Measurements from ENCODE around the gene GUCY1A1. TPM values are rescaled to one million over a fixed set of nuclear protein-coding genes. Genes with fewer than 3 reads are reported as not detected.

Gene GUCY1A1
- polyA plus RNA-seq, 6 donors from 2014 or later: 0.76 to 4.9 (median 2.5) TPM

GRCh38 chr4:155687380-155687982 is 20.8 kb downstream of the GUCY1A1 start:
- H3K4me1 Mint-ChIP-seq: no peaks in the 10 kb centered on the region
- no peak for DNase-seq
- no peak overlapping the region for H3K4me3 Mint-ChIP-seq
- H3K9me3 Mint-ChIP-seq: no peaks in the 10 kb centered on the region
- H3K27ac Mint-ChIP-seq: no peak overlapping the region
- ATAC-seq (ENCODE audit: low read depth in 2 of 2): no peak
- H3K27me3 Mint-ChIP-seq: no peaks in the 10 kb centered on the region
- no peaks in the 10 kb centered on the region for H3K36me3 Mint-ChIP-seq

DNA sequence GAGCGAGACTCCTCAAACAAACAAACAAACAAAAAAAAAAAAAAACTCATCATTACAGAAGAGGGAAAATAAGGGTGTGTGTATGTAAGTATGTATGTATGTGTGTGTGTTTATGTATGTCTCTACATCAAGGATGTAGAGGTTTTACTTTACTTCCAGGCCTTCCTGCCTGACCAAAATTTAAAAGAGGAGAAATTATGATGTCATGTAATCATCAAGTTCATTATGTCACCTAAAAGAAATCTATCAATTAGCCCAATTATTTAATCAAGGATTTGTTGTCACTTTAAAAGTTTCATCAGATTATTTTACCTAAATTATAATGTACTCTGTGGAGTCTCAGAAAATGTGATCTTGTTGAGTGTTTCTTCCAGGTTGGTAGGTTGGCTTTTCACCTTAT is 21.6 kb downstream of the GUCY1A1 start:
- Mint-ChIP-seq H3K4me3 (no peak overlapping the region), H3K9me3 (no peaks in the 10 kb centered on the region), H3K36me3 (no peaks in the 10 kb centered on the region), H3K27ac (no peak overlapping the region), H3K27me3 (no peaks in the 10 kb centered on the region), H3K4me1 (no peaks in the 10 kb centered on the region)
- ATAC-seq (ENCODE audit: low read depth in 2 of 2) (no peak), DNase-seq (no peak)

DNA sequence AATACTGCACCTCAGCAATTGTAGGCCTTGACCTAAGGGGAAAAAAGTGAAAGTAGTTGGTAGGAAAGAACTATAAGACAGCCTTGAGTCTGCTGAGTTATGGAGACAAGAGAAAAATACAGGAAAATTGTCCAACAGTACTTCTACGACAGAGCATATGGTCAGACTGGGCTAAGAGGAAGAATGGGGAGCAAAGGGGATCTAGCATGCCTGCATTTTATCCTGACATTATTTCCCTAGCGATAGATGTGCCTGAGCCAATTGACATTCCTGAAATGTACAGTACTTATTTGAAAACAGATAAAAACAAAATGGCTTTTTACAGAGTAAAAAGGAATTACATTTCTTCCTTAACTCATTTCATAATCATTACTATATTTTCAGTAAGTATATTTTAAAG is 22.2 kb downstream of the GUCY1A1 start:
- ATAC-seq (ENCODE audit: low read depth in 2 of 2) (no peak), DNase-seq (no peak)
- no peaks in the 10 kb centered on the region for H3K36me3 Mint-ChIP-seq
- H3K4me3 Mint-ChIP-seq: no peak overlapping the region
- no peaks in the 10 kb centered on the region for H3K9me3 Mint-ChIP-seq
- H3K27ac Mint-ChIP-seq: no peak overlapping the region
- H3K27me3 Mint-ChIP-seq: no peaks in the 10 kb centered on the region
- H3K4me1 Mint-ChIP-seq: no peaks in the 10 kb centered on the region

DNA sequence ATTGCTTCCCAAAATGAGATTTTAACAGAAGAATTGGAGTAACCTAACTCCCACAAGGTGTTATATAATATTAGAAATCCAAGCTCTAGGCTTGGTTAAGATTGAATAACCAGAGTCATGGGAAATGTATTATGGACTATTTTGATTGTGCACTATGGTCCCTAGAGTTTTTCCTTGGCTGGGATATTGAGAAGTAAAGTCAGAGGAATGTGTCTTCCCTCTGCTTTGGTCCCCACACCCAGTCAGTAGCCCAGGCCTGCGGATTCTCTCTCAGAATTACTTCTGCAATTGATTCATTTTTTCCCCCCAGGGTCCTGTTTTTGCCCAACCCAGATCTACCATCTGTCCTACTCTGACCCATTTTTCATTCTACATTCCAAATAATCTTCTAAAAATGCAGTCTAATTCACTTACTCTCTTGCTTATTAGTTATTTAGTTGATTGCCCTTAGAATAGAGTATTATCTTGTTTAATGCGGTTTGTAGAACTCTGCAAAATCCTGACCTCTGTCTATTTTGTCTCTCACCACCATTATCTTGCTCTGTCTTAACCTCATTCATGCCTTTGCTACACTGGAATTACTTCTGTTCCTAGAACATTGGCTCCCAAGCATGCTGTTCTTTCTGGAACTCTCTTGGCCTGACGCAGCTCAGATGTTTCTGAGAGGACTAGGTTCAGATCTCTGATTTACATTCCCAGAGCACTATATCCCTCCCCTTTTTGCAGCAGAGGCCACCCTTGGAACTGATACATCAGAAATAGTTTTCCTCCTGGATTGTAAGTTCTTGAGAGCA is 23.6 kb downstream of the GUCY1A1 start:
- ATAC-seq (ENCODE audit: low read depth in 2 of 2) (no peak), DNase-seq (no peak)
- no peak overlapping the region for H3K4me3 Mint-ChIP-seq
- no peaks in the 10 kb centered on the region for H3K4me1 Mint-ChIP-seq
- no peaks in the 10 kb centered on the region for H3K36me3 Mint-ChIP-seq
- peak overlapping the region in 1 of 6 donors; percentile 33 for H3K27ac Mint-ChIP-seq
- no peaks in the 10 kb centered on the region for H3K9me3 Mint-ChIP-seq
- H3K27me3 Mint-ChIP-seq: no peaks in the 10 kb centered on the region

- no peaks in the 10 kb centered on the region for H3K36me3 Mint-ChIP-seq
- H3K4me3 Mint-ChIP-seq: no peak overlapping the region
- peak overlapping the region in 1 of 6 donors; percentile 50 for H3K27ac Mint-ChIP-seq
- no peaks in the 10 kb centered on the region for H3K4me1 Mint-ChIP-seq
- no peak for ATAC-seq (ENCODE audit: low read depth in 2 of 2)
- H3K27me3 Mint-ChIP-seq: no peaks in the 10 kb centered on the region
- no peak for DNase-seq
- H3K9me3 Mint-ChIP-seq: no peaks in the 10 kb centered on the region
Measured at GRCh38 chr4:155692361-155692760, 25.7 kb downstream of the GUCY1A1 start.

- no peaks in the 10 kb centered on the region for H3K36me3 Mint-ChIP-seq
- peaks cover 0 to 7% (median 0%) of the 10 kb centered on the region in 7 donors for H3K9me3 Mint-ChIP-seq
- H3K4me3 Mint-ChIP-seq: no peak overlapping the region
- H3K27ac Mint-ChIP-seq: no peak overlapping the region
- no peaks in the 10 kb centered on the region for H3K4me1 Mint-ChIP-seq
- no peaks in the 10 kb centered on the region for H3K27me3 Mint-ChIP-seq
- DNase-seq (no peak), ATAC-seq (ENCODE audit: low read depth in 2 of 2) (no peak)
Measured at GRCh38 chr4:155693015-155693663, 26.5 kb downstream of the GUCY1A1 start.

GRCh38 chr4:155694100-155694785 is 27.6 kb downstream of the GUCY1A1 start:
- no peak overlapping the region for H3K4me3 Mint-ChIP-seq
- H3K27me3 Mint-ChIP-seq: no peaks in the 10 kb centered on the region
- H3K36me3 Mint-ChIP-seq: no peaks in the 10 kb centered on the region
- no peak for ATAC-seq (ENCODE audit: low read depth in 2 of 2)
- DNase-seq: no peak
- H3K27ac Mint-ChIP-seq: no peak overlapping the region
- no peaks in the 10 kb centered on the region for H3K4me1 Mint-ChIP-seq
- peaks cover 0 to 15% (median 3%) of the 10 kb centered on the region in 7 donors for H3K9me3 Mint-ChIP-seq

DNA sequence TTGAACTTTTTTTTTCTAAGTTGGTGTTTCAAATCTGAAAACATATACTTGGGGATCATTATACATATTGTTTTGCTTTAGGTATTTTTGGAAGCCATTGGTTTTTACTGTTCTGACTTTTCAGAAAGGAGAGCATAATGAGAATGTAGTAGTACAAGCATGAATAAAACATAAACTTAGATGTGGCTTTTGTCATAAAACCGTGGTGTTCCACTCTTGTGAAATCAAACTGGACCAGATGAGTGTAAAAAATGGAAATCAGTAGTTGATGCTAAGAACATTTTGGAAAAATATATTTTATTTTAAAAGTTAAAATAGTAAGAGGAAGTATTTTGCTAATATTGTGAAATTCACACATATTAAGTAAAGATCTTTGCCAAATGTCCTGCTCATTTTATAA is 29.6 kb downstream of the GUCY1A1 start:
- H3K27ac Mint-ChIP-seq: no peak overlapping the region

GRCh38 chr4:155696726-155697125 is 30.1 kb downstream of the GUCY1A1 start:
- ATAC-seq (ENCODE audit: low read depth in 2 of 2): no peak
- no peaks in the 10 kb centered on the region for H3K27me3 Mint-ChIP-seq

More for the DNA sequence above, 29.6 kb downstream of the GUCY1A1 start:
- no peak for DNase-seq
- H3K27me3 Mint-ChIP-seq: no peaks in the 10 kb centered on the region
- H3K36me3 Mint-ChIP-seq: no peaks in the 10 kb centered on the region
- H3K4me3 Mint-ChIP-seq: no peak overlapping the region
- H3K4me1 Mint-ChIP-seq: no peaks in the 10 kb centered on the region
- no peak for ATAC-seq (ENCODE audit: low read depth in 2 of 2)
- peaks cover 0 to 15% (median 3%) of the 10 kb centered on the region in 7 donors for H3K9me3 Mint-ChIP-seq

DNA sequence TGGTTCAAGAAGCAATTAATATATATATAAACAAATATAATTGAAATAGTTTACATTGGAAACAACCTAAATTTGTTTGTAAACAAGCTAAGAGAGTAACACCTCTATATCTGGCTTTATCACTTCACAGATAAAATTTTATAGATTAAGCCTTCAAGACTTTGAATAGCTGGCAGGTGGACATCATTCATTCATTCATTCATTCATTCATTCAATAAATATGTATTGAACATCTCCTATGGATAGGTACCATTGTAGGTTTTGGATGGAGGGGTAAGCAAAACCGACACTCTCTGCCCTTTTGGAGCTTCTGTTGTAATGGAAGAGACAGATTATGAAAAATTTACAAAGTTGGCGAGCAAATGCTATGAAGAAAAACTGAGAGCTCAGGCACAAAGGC is 35.2 kb downstream of the GUCY1A1 start:
- no peak for ATAC-seq (ENCODE audit: low read depth in 2 of 2)
- no peak for DNase-seq
- Mint-ChIP-seq H3K27ac (no peak overlapping the region), H3K36me3 (no peaks in the 10 kb centered on the region), H3K27me3 (no peaks in the 10 kb centered on the region), H3K4me3 (no peak overlapping the region), H3K4me1 (no peaks in the 10 kb centered on the region), H3K9me3 (peaks cover 0 to 15% (median 3%) of the 10 kb centered on the region in 7 donors)

More at GRCh38 chr4:155696726-155697125, 30.1 kb downstream of the GUCY1A1 start:
- Mint-ChIP-seq H3K4me1 (no peaks in the 10 kb centered on the region), H3K36me3 (no peaks in the 10 kb centered on the region), H3K4me3 (no peak overlapping the region), H3K27ac (no peak overlapping the region), H3K9me3 (peaks cover 0 to 15% (median 3%) of the 10 kb centered on the region in 7 donors)
- DNase-seq: no peak

DNA sequence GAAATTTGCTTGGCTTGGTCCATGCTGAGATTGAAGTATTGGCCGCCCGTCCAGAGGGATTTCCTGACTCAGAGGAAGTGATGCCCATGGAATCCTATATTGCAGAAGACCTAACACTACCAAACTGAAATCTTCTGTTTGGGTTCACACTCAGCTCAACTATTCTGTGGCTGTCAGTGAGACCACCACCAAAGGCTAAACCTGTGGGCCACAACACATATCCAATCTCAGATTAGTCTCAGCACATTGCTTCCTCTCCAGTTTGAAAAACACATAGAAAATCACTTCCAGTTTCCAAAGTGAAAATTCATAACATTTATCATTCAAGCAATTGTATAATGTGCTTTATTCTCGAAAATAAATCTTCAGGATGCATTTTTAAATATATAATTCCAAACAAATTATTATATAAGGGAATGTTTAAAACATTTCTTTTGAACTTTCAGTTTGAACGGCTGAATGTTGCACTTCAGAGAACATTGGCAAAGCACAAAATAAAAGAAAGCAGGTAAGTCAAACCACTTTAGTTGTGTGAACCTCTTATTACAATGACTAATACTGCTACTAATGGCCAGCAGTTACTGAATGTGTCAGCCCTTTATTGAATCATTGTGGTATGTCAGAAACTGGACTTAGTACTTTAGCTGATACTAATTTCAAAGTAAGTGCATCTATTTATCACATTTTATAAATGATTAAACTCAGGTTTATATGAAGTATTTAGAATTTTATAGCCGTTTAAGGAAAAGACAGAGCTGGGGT is 37.0 kb downstream of the GUCY1A1 start:
- H3K27ac Mint-ChIP-seq: no peak overlapping the region
- no peak overlapping the region for H3K4me3 Mint-ChIP-seq
- ATAC-seq (ENCODE audit: low read depth in 2 of 2) (no peak), DNase-seq (no peak)
- H3K27me3 Mint-ChIP-seq: no peaks in the 10 kb centered on the region
- H3K36me3 Mint-ChIP-seq: no peaks in the 10 kb centered on the region
- H3K4me1 Mint-ChIP-seq: no peaks in the 10 kb centered on the region
- H3K9me3 Mint-ChIP-seq: peaks cover 0 to 4% (median 2%) of the 10 kb centered on the region in 7 donors

GRCh38 chr4:155704841-155705404 is 38.3 kb downstream of the GUCY1A1 start:
- Mint-ChIP-seq H3K27ac (no peak overlapping the region), H3K4me3 (no peak overlapping the region), H3K36me3 (no peaks in the 10 kb centered on the region), H3K27me3 (no peaks in the 10 kb centered on the region), H3K4me1 (no peaks in the 10 kb centered on the region), H3K9me3 (no peaks in the 10 kb centered on the region)
- ATAC-seq (ENCODE audit: low read depth in 2 of 2) (no peak), DNase-seq (no peak)

GRCh38 chr4:155705664-155706063 is 39.0 kb downstream of the GUCY1A1 start:
- no peak for DNase-seq

More at GRCh38 chr4:155705664-155706063, 39.0 kb downstream of the GUCY1A1 start:
- no peak for ATAC-seq (ENCODE audit: low read depth in 2 of 2)
- H3K4me3 Mint-ChIP-seq: no peak overlapping the region
- no peak overlapping the region for H3K27ac Mint-ChIP-seq
- no peaks in the 10 kb centered on the region for H3K4me1 Mint-ChIP-seq
- H3K9me3 Mint-ChIP-seq: no peaks in the 10 kb centered on the region
- no peaks in the 10 kb centered on the region for H3K36me3 Mint-ChIP-seq
- H3K27me3 Mint-ChIP-seq: no peaks in the 10 kb centered on the region

Data from naive B cell (primary cell).